NCI-H510A treated with DMSO at 0.1 percent for 48 hours (cell line): Measurements from ENCODE around the gene SPTB.
A peak's percentile ranks its signal among the peaks of the same experiment; 100 is the strongest.

Experiments
- DNase-seq: peaks from one replicate; lab custom pipeline; 2025; lab: John Stamatoyannopoulos, UW

SPTB gene

GRCh38 chr14:64729386-64730060 lies 150.2 kb downstream of the SPTB start:
- DNase-seq: no peak

- DNase-seq: no peak
These were observed 150.9 kb downstream of the SPTB start for GRCh38 chr14:64728856-64729255.

GRCh38 chr14:64728106-64728505 lies 151.6 kb downstream of the SPTB start:
- DNase-seq: no peak

GRCh38 chr14:64727551-64728071 lies 152.1 kb downstream of the SPTB start:
- no peak for DNase-seq

GRCh38 chr14:64726585-64726890 lies 153.2 kb downstream of the SPTB start:
- DNase-seq: peak; percentile 64

- DNase-seq: no peak
These were observed 153.7 kb downstream of the SPTB start for GRCh38 chr14:64725879-64726584.

GRCh38 chr14:64725261-64725815 lies 154.4 kb downstream of the SPTB start:
- no peak for DNase-seq

GRCh38 chr14:64724578-64724930 lies 155.2 kb downstream of the SPTB start:
- no peak for DNase-seq

- peak; percentile 41 for DNase-seq
These were observed 155.8 kb downstream of the SPTB start for GRCh38 chr14:64723691-64724577.

- DNase-seq: no peak
These were observed 156.8 kb downstream of the SPTB start for GRCh38 chr14:64722842-64723447.

- no peak for DNase-seq
These were observed 157.8 kb downstream of the SPTB start for GRCh38 chr14:64721899-64722298.

GRCh38 chr14:64721391-64721791 lies 158.3 kb downstream of the SPTB start:
- DNase-seq: no peak

GRCh38 chr14:64720131-64720576 lies 159.6 kb downstream of the SPTB start:
- DNase-seq: peak; percentile 93

GRCh38 chr14:64719601-64720000 lies 160.1 kb downstream of the SPTB start:
- no peak for DNase-seq

GRCh38 chr14:64718762-64719161 lies 160.9 kb downstream of the SPTB start:
- DNase-seq: no peak

- DNase-seq: peak; percentile 39
These were observed 161.8 kb downstream of the SPTB start for GRCh38 chr14:64717870-64718269.

- peak; percentile 47 for DNase-seq
These were observed 163.9 kb downstream of the SPTB start for GRCh38 chr14:64715628-64716412.

GRCh38 chr14:64715146-64715627 lies 164.5 kb downstream of the SPTB start:
- no peak for DNase-seq

GRCh38 chr14:64714432-64715025 lies 165.2 kb downstream of the SPTB start:
- DNase-seq: no peak

- no peak for DNase-seq
These were observed 166.0 kb downstream of the SPTB start for GRCh38 chr14:64713677-64714076.
